Inferior parietal cortex (tissue), 1 donor: ENCODE measurements around the gene RBM27.
"Not testable (repeated sequence)": the region's sequence is repeated elsewhere in the genome, so short reads cannot be mapped to it uniquely, and the experiment has no call there.

ENCODE experiments used
- DNase-seq: peaks from one replicate; pipeline ENCODE4 v3.0.0-alpha.2; 2016; ENCODE audit errors: extremely low spot score

Gene RBM27

DNA sequence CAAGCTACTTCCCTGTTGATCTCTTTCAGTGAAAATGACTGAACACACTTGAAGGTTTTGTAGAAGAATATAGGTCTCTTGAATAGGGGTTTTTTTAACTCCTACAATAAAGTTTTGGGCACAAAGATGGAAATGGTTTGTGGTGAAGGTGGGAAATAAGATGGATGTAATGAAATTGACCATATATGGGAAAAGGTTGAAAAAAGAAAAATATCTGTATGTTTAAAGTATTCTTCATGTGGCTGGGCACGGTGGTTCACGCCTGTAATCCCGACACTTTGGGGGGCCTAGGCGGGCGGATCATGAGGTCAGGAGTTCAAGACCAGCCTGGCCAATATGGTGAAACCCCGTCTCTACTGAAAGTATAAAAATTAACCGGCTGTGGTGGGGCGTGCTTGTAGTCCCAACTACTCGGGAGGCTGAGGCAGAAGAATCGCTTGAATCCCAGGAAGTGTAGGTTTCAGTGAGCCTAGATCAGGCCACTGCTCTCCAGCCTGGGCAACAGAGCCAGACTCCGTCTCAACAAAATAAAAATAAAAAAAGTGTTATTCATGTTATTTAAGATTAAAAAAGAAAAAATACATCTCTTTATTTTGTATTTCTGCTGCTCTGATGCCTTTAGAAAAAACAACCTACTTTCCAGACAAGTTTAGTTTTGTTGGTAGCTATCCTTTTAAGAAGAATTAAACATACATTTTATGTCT, 2.2 kb downstream of the RBM27 start:
- DNase-seq: no peak

DNA sequence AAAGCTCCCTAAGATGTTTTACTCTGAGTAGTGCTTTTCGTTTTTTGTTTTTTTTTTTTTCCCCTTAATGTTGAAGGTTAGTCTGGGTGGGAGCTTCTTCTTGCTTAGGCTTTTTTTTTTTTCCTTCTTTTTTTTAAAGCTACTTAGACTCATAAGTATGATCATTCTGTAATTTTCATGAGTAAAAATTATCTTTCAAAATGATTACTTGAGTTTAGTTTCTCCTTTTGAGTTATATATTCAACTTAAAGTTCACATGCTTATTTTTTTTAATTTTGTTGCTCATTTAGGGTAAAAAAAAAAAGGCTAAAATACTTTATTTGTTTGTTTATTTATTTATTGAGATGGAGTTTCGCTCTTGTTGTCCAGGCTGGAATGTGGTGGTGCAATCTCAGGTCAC, 2.9 kb downstream of the RBM27 start:
- no peak for DNase-seq

DNA sequence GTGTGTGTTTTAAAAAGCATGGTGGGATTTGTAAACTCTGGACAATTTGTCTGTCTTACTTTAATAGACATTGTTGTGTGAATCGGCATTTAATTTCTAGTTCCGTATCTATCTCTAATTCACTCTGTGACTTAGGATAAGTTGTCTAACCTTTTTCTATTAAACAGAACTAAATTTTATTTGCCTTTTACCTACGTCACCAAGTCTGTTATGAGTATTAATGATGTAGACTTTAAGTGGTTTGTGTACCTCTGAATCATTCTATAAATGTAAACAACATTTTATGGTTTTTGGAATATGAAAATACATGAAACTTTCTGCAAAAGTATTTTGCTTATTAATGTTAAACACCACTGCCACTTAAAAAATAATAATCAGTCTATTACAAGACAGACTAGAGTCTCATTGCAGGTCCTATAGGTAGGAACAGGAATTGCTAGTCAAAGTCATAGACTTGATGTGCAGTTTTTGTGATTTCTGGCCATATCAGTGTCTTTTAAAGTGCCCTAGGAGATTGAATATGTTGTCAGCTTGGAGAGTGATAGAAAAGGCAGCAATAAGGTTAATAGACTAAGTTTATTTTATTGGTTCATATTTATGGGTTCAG, 5.6 kb downstream of the RBM27 start:
- no peak for DNase-seq

DNA sequence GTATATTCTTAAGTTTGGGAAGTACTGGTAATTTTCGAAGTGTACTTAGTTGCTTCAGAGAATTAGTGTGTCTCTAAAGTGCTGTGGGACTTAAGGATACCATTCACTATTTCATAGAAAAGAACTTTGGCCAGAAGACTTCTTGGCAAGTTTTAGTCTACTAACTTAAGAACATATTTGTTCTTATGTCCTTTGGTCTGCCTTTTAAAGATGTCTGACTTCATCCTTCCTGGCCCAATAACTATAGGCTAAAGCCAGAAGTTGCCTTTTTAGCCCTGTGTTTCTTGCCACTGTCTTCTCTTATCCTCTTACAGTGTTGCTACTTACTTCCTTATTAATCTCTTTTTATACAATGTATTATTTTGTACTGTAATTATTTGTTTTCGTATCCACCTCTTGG, 6.3 kb downstream of the RBM27 start:
- no peak for DNase-seq

DNA sequence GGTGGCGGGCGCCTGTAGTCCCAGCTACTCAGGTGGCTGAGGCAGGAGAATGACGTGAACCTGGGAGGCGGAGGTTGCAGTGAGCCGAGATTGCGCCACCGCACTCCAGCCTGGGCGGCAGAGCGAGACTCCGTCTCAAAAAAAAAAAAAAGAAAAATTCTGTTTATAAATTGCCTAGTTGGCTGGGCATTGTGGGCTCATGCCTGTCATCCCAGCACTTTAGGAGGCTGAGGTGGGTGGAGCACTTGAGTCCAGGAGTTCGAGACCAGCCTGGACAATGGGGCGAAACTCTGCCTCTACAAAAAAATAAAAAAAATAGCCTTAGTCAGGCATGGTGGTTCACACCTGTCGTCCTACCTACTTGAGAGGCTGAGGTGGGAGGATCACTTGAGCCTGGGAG, 7.4 kb downstream of the RBM27 start:
- DNase-seq: not testable (repeated sequence)

DNA sequence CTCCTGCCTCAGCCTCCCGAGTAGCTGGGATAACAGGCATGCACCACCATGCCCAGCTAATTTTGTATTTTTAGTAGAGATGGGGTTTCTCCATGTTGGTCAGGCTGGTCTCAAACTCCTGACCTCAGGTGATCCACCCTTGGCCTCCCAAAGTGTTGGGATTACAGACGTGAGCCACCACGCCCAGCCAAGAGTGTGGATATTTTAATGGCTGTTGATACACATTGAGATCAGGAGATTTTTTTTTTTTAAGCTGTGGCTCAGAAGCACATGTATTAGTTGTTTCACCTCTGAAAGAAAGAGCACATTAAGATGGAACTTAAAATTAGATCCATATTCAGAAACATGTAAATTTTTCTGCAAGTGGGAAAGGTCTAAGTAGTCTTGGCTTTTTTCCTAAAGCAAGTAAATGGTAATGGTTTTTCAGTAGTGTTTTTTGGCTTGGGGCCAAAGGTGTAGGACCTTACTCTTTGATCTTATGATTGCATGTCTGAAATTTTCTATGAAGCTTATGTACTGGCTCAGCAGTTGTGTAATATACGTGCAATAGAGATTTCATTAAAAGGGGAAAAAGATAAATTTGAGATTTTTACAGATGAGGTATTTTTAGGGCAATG, 9.9 kb downstream of the RBM27 start:
- DNase-seq: no peak

DNA sequence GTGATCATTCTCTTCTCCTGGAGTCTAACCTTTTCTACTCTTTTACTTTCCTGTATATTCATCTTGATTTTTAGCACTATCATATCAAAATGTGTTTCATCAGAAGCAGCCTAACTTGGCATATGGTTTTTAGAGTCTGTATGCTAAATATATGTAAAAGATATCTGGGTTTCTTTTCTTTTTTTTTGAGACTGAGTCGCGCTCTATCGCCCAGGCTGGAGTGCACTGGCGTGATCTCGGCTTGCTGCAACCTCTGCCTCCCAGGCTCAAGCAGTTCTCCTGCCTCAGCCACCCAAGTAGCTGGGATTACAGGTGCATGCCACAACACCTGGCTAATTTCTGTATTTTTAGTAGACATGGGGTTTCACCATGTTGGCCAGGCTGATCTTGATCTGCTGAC, 11.5 kb downstream of the RBM27 start:
- DNase-seq: not testable (repeated sequence)

DNA sequence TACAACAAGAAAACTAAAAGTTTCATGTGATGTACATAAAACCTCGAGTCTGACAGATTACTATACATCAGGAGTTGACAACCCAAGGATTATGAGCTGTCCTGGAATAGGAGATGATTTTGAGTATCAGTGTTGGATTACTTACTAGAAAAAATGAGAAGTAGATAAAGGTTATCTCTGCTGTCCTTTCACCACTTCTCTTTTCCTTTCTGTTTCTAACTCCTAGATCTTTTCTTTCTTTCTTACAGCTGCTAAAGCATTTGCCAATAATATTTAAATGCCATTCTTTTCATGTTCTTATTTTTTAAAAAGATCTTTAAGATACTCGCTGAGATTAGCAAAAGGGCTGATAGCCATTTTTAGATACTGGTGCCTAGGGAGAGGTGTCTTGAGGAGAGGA, 14.8 kb downstream of the RBM27 start:
- DNase-seq: no peak

DNA sequence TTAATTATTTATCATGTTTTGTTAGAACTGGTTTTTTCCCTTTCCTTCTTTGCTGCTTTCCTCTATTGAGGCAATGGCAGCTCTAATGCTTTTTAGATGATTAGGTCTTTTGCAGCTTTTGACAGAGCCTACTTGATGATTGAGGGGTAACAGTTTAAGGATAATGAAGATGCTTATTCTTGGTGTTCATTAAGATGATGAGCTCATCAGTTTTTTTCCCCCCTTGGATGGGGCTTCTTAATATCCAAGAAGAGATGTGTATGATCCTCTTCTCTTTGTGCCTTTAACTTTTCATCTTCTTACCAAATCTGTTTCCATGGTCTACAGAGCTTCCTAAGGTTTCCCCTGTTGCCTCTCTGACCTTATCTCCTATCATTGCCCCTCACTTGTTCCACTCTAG, 15.8 kb downstream of the RBM27 start:
- no peak for DNase-seq

DNA sequence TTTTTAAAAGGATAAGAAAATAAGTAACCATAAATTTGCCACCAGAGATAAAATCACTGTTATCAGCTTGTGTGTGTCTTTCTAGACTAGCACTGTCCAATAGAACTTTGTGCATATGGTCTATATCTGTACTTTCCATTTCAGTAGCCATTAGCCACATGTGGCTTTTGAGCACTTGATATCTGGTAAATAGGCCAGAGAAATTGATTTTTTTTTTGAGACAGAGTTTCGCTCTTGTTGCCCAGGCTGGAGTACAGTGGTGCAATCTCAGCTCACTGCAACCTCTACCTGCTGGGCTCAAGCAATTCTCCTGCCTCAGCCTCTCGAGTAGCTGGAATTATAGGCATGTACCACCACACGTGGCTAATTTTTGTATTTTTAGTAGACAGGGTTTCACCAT, 17.8 kb downstream of the RBM27 start:
- DNase-seq: no peak

DNA sequence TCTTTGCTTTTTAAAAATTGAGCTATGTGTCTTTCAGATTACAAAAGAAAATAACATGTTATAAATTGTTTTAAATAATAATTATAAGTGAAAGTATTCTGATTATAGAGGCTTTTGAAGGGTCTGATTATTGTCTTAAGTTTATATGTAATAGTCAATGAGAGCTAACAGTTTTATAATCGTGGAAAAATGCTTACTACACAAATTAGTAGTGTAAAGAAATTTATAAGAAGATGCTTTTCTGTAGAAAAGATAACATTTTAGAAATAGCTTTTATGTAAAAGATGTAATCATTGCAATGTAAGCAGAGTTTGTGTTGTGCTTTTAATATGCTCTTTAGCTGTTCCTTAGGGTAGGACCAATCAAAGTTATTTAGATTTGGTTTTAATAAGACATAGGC, 18.6 kb downstream of the RBM27 start:
- DNase-seq: no peak

DNA sequence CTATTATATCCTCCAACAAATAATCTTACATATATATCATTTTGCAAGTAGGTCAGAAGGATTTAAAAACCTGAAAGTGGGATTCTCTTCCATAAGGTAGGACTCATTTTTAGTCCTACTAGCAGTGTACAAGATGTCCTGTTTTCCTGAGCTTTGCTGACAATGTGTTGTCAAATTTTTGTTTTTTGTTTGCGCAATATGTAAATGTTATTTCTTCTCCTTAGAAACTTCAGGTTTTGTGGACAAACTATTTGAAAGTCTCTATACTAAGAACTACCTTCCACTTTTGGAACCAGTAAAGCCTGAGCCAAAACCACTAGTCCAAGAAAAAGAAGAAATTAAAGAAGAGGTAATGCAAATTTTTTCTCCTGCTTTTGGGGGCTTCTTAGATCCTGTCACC, 19.8 kb downstream of the RBM27 start:
- no peak for DNase-seq

DNA sequence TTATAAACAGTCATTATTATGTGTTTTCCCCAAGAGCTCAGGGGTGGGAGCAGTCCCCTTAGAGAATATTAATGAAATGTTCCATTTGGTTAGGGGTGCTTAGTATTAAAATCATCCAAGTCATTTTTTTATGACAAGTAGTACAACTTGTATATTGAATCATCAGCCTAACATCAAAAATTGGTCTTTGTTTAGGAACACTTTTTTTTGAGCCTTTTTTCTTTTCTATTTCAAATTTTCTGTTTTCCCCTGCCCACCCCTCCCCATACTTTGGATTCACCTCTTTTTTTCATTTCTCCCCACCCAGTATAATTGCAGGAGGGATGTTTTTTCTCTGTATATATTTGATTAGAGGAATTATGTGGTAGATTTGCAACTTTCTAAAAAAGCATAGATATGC, 25.8 kb downstream of the RBM27 start:
- DNase-seq: no peak

DNA sequence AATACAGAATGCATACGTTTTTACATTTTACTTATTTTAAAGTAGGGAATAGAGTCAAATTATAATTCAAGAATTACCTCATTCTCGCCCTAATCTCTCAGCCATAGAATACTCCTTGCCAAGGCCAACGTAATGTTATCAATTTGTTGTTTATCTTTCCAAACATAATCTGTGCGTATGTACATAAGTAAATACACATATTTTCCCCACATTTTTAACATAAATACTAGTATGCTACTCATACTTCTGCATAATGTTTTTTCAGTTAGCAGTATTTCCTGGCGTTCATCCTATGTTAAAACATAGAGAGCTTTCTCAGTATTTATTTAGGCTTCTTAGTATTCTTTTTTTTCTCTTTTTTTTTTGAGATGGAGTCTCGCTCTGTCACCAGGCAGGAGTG, 28.8 kb downstream of the RBM27 start:
- no peak for DNase-seq

DNA sequence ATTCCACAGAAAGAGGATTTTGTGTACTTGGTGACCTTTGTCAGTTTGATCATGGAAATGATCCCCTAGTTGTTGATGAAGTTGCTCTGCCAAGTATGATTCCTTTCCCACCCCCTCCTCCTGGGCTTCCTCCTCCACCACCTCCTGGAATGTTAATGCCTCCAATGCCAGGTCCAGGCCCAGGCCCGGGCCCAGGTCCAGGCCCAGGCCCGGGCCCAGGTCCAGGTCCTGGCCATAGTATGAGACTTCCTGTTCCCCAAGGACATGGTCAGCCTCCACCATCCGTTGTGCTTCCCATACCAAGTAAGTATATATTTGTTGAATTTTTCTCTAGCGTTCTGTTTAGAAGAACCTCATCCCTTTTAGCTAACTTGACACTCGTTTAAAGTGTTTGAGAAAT, 30.0 kb downstream of the RBM27 start:
- DNase-seq: no peak

DNA sequence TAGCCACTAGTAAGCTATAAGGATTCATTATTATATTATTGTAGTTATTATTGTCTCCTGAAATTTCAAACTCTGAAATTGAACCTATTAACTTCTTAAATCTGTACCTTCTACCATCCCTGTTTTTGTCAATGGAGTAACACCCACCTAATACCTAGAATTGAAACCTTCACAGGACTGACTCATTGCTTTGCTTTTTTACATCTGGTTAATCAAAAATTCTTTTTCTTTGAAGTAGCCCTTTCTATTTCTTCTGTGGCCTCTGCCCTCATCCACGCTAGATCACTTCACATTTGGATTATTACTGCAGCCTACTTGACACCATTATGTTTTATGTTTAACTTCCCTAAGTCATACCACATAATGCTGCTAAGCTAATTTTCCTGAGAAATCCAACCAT, 35.6 kb downstream of the RBM27 start:
- no peak for DNase-seq

DNA sequence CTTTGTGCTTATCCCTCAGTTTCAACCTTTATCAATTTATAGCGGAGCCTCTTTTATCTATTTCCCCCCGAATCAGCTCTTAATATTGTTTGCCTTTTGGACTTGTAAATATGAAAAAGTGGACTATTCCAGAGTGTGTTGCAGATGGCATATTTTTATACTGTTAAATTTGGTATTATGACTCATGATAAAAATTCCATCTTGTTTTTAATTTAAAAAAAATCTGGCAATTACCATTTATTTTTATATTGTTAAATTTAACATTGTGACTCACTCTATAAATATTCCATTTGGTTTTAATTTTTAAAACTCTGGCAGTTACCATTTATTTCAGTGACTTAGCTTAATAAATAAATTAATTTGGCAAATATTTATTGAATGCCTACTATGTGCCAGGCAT, 37.5 kb downstream of the RBM27 start:
- no peak for DNase-seq

DNA sequence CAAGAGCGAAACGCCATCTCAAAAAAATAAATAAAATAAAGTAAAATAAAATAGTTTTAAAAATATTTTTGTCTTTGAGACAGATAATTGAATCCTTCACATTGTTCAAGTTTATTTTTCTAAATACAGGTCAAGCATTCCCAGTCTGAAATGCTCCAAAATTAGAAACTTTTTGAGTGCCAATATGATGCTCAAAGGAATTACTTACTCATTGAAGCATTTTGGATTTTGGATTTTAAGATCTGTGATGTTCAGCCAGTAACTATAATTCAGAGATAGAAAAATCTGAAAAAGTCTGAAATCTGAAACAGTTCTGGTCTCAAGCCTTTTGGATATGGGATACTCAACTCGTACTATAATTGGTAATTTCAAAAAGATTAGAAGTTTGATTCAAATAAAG, 39.8 kb downstream of the RBM27 start:
- DNase-seq: no peak

DNA sequence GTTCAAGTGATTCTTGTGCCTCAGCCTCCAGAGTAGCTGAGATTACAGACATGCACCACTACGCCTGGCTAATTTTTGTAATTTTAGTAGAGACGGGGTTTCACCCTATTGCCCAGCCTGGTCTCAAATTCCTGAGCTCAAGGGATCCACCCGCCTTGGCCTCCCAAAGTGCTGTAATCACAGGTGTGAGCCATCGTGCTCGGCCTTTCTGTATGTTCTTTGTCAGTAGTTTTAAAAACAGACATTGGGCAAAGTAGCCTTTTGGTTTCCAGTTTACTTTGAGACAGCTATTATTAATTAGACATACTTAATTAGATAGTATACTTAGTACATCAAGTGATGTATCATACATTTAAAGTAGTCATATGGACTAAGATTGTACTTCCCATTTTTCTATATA, 45.2 kb downstream of the RBM27 start:
- no peak for DNase-seq

DNA sequence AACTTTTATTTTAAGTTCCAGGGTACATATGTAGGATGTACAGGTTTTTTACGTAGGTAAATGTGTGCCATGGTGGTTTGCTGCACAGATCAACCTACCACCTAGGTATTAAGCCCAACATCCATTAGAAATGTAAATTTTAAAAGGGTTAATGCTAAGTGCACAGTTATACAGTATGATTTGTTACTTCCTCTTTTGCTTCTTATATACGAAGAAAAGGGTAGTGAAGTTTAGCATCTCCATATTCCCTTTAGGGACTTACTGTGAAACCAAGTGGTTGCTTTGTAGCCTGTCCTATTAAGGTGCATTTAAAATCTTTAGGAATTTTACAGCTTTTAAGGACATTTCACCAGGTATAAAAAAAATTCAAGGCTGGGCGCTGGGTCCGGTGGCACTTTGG, 46.4 kb downstream of the RBM27 start:
- no peak for DNase-seq
